ENCODE measurements around the gene ADAMTS7. TPM values are rescaled to one million over a fixed set of nuclear protein-coding genes. Genes with fewer than 3 reads are reported as not detected.
"Not testable (repeated sequence)": the region's sequence is repeated elsewhere in the genome, so short reads cannot be mapped to it uniquely, and the experiment has no call there.

Gene ADAMTS7
- total RNA-seq, 1 donor from 2014 or later = 55.1 TPM

GRCh38 chr15:78752492-78753358 is 58.5 kb downstream of the ADAMTS7 start:
- H3K27me3 Mint-ChIP-seq (ENCODE audit: unreplicated experiment) = peaks cover 5% of the 10 kb centered on the region
- H3K4me1 Mint-ChIP-seq (ENCODE audit: unreplicated experiment) = peaks cover 4% of the 10 kb centered on the region
- H3K9me3 Mint-ChIP-seq (ENCODE audit: unreplicated experiment) = no peaks in the 10 kb centered on the region
- no peak for DNase-seq (ENCODE audit: low spot score)
- no peak overlapping the region for H3K27ac Mint-ChIP-seq (ENCODE audit: unreplicated experiment)
- H3K36me3 Mint-ChIP-seq (ENCODE audit: low read depth, unreplicated experiment) = no peaks in the 10 kb centered on the region
- H3K4me3 Mint-ChIP-seq (ENCODE audit: unreplicated experiment) = no peak overlapping the region
- TF ChIP-seq CTCF (IDR thresholded peaks at IDR 0.05; ENCODE audit: unreplicated experiment) = no peak

- peaks cover 4% of the 10 kb centered on the region for H3K4me1 Mint-ChIP-seq (ENCODE audit: unreplicated experiment)
- no peak for DNase-seq (ENCODE audit: low spot score)
- no peak overlapping the region for H3K4me3 Mint-ChIP-seq (ENCODE audit: unreplicated experiment)
- H3K36me3 Mint-ChIP-seq (ENCODE audit: low read depth, unreplicated experiment) = no peaks in the 10 kb centered on the region
- TF ChIP-seq CTCF (IDR thresholded peaks at IDR 0.05; ENCODE audit: unreplicated experiment) = no peak
- peaks cover 6% of the 10 kb centered on the region for H3K27me3 Mint-ChIP-seq (ENCODE audit: unreplicated experiment)
- H3K27ac Mint-ChIP-seq (ENCODE audit: unreplicated experiment) = no peak overlapping the region
- no peaks in the 10 kb centered on the region for H3K9me3 Mint-ChIP-seq (ENCODE audit: unreplicated experiment)
Observed at GRCh38 chr15:78751602-78751979, 59.7 kb downstream of the ADAMTS7 start.

GRCh38 chr15:78750974-78751601 is 60.2 kb downstream of the ADAMTS7 start:
- not testable (repeated sequence) for H3K9me3 Mint-ChIP-seq (ENCODE audit: unreplicated experiment); H3K36me3 Mint-ChIP-seq (ENCODE audit: low read depth, unreplicated experiment); H3K4me1 Mint-ChIP-seq (ENCODE audit: unreplicated experiment); H3K27ac Mint-ChIP-seq (ENCODE audit: unreplicated experiment); H3K27me3 Mint-ChIP-seq (ENCODE audit: unreplicated experiment)
- H3K4me3 Mint-ChIP-seq (ENCODE audit: unreplicated experiment) = peak overlapping the region; percentile 74
- DNase-seq (ENCODE audit: low spot score) = peak; percentile 99
- TF ChIP-seq CTCF (IDR thresholded peaks at IDR 0.05; ENCODE audit: unreplicated experiment) = peak; percentile 78

- H3K27me3 Mint-ChIP-seq (ENCODE audit: unreplicated experiment) = peaks cover 6% of the 10 kb centered on the region
- H3K4me3 Mint-ChIP-seq (ENCODE audit: unreplicated experiment) = peak overlapping the region; percentile 74
- DNase-seq (ENCODE audit: low spot score) = no peak
- no peaks in the 10 kb centered on the region for H3K36me3 Mint-ChIP-seq (ENCODE audit: low read depth, unreplicated experiment)
- H3K27ac Mint-ChIP-seq (ENCODE audit: unreplicated experiment) = no peak overlapping the region
- H3K9me3 Mint-ChIP-seq (ENCODE audit: unreplicated experiment) = no peaks in the 10 kb centered on the region
- TF ChIP-seq CTCF (IDR thresholded peaks at IDR 0.05; ENCODE audit: unreplicated experiment) = no peak
- H3K4me1 Mint-ChIP-seq (ENCODE audit: unreplicated experiment) = peaks cover 4% of the 10 kb centered on the region
Observed at GRCh38 chr15:78750566-78750965, 60.7 kb downstream of the ADAMTS7 start.

- H3K4me3 Mint-ChIP-seq (ENCODE audit: unreplicated experiment) = no peak overlapping the region
- no peak for DNase-seq (ENCODE audit: low spot score)
- peaks cover 4% of the 10 kb centered on the region for H3K4me1 Mint-ChIP-seq (ENCODE audit: unreplicated experiment)
- no peaks in the 10 kb centered on the region for H3K9me3 Mint-ChIP-seq (ENCODE audit: unreplicated experiment)
- H3K27ac Mint-ChIP-seq (ENCODE audit: unreplicated experiment) = no peak overlapping the region
- peaks cover 6% of the 10 kb centered on the region for H3K27me3 Mint-ChIP-seq (ENCODE audit: unreplicated experiment)
- no peak for TF ChIP-seq CTCF (IDR thresholded peaks at IDR 0.05; ENCODE audit: unreplicated experiment)
- no peaks in the 10 kb centered on the region for H3K36me3 Mint-ChIP-seq (ENCODE audit: low read depth, unreplicated experiment)
Observed at GRCh38 chr15:78749831-78750230, 61.4 kb downstream of the ADAMTS7 start.

GRCh38 chr15:78747877-78748276 is 63.4 kb downstream of the ADAMTS7 start:
- not testable (repeated sequence) for H3K4me1 Mint-ChIP-seq (ENCODE audit: unreplicated experiment); H3K27me3 Mint-ChIP-seq (ENCODE audit: unreplicated experiment); H3K9me3 Mint-ChIP-seq (ENCODE audit: unreplicated experiment); DNase-seq (ENCODE audit: low spot score); H3K27ac Mint-ChIP-seq (ENCODE audit: unreplicated experiment); H3K4me3 Mint-ChIP-seq (ENCODE audit: unreplicated experiment); H3K36me3 Mint-ChIP-seq (ENCODE audit: low read depth, unreplicated experiment)

- DNase-seq (ENCODE audit: low spot score); H3K36me3 Mint-ChIP-seq (ENCODE audit: low read depth, unreplicated experiment); H3K4me3 Mint-ChIP-seq (ENCODE audit: unreplicated experiment); H3K9me3 Mint-ChIP-seq (ENCODE audit: unreplicated experiment); H3K27ac Mint-ChIP-seq (ENCODE audit: unreplicated experiment); H3K27me3 Mint-ChIP-seq (ENCODE audit: unreplicated experiment); H3K4me1 Mint-ChIP-seq (ENCODE audit: unreplicated experiment): not testable (repeated sequence)
Observed at GRCh38 chr15:78741674-78742073, 69.6 kb downstream of the ADAMTS7 start.
